GM13977 (cell line): ENCODE results near the gene BNIP2.

ENCODE experiments used
- DNase-seq: peaks from one replicate; pipeline ENCODE4 v3.0.0; 2012; ENCODE audit warnings: low spot score
- CTCF ChIP-seq: IDR thresholded peaks from 2 replicates; pipeline ENCODE4 v1.5.1; 2012; ENCODE audit warnings: mild to moderate bottlenecking, control low read depth; ENCODE audit not compliant: insufficient read depth; ENCODE audit errors: extremely low read depth, missing control alignments
- in situ Hi-C: fragments of 300-500 bp; cut with MboI; formaldehyde crosslinking; loops from one replicate; pipeline ENCODE4 v1.12.0; 2022; ENCODE audit warnings: low sequenced_read_pairs, low pct_unique_long_range_greater_than_20kb, mixed read lengths, inconsistent platforms; ENCODE audit not compliant: unreplicated experiment

The BNIP2 gene, protein sequence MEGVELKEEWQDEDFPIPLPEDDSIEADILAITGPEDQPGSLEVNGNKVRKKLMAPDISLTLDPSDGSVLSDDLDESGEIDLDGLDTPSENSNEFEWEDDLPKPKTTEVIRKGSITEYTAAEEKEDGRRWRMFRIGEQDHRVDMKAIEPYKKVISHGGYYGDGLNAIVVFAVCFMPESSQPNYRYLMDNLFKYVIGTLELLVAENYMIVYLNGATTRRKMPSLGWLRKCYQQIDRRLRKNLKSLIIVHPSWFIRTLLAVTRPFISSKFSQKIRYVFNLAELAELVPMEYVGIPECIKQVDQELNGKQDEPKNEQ

GRCh38 chr15:59688782-59689625, at the start of gene BNIP2:
Gene BNIP2 (minus strand): TSS chr15:59689320. CDS start chr15:59682457, 6,863 bp downstream.
- peak; percentile 4 for TF ChIP-seq CTCF
- in situ Hi-C loops = no loop called here
- DNase-seq = peak; percentile 93

DNA sequence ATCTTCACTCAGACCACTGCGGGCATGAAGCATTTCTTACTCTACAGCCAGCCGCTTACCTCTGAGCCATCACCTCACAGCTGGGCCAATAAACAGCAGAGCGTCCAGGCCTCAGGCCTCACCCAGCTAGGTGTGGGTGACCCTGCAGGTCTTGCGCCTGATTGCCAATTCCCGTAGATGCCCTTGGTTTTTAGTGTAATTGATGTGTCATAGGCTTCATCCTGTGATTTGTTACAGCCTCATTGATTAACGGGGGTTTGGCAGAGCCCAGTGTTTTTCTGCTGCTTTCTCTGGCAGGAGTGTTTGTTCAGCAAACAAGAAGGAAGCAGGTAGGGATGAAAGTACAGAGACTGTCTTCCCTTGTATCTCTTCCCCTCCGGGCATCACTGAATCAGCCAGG, 49.6 kb upstream of the BNIP2 start:
- in situ Hi-C loops = no loop called here
- TF ChIP-seq CTCF = no peak
- DNase-seq = no peak

DNA sequence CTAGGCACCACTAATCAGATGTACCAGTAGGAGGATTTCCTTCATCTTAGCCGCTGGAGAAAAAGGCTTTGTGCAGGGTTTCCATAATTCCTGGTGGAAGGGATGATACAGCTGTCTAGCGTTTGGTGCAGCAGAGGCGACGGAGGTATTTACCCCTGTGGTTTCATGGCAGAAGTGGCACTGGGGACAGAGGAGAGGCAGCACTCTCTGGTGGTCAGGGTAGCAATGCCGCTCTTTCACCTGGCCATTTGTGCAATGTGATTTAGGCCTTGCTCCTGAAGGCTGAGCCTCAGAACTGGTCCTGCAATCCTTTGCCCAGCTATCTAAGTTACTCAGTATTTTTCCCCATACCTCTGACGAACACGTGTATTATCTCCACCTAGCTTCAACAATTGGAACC, 47.1 kb upstream of the BNIP2 start:
- DNase-seq = peak; percentile 17
- peak; percentile 53 for TF ChIP-seq CTCF
- in situ Hi-C loops = no loop called here

DNA sequence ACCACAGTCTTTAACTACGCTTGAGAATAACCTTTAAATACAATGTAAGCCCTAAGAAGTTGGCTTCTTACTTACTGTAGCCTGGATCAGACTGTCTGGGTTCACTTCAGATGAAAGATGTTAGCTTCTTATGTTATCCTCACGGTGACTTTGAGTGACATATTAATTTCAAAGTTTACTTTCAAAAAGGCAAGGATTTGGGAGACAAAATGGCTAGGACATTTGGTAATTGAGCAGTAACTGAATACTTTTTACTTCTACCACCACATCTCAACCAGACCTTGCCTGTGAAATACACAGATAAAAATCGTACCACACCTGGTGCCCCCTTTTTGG, 36.0 kb upstream of the BNIP2 start:
- in situ Hi-C loops = no loop called here
- TF ChIP-seq CTCF = no peak
- no peak for DNase-seq

GRCh38 chr15:59723687-59724346, 34.7 kb upstream of the BNIP2 start:
- in situ Hi-C loops = no loop called here
- no peak for TF ChIP-seq CTCF
- no peak for DNase-seq

DNA sequence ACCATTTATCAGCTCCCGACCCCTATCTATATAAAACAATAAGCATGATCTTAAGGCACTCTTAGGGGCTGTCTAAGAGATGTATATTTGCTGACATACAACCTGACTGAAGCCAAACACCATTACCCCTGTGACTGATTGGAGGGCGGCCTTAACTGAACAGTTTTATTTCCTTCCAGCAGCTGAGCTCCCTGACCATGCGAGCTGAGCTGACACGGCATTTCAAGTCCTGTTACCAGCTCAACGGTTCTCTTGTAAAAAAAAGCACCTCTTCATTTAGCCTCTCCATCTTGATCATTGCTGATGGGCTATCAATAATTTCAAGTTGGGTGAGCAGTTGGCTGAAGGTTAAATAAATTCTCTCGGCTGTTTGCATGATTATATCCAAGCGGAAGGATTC, 33.4 kb upstream of the BNIP2 start:
- TF ChIP-seq CTCF = no peak
- in situ Hi-C loops = no loop called here
- DNase-seq = no peak
